Nephron (organoid): ENCODE measurements around the gene SND1.

Experiments
- H3K27ac Mint-ChIP-seq, 3 experiments: 2 replicates each; pipeline ENCODE4 v1.8.0; 2020; ENCODE audit warnings: mixed read lengths in 3 of 3, mild to moderate bottlenecking in 2 of 3, moderate library complexity in 1 of 3
- H3K27me3 Mint-ChIP-seq: 2 replicates; pipeline ENCODE4 v1.8.0; 2021; ENCODE audit warnings: low read depth, mild to moderate bottlenecking, moderate library complexity, mixed read lengths
- H3K36me3 Mint-ChIP-seq: 2 replicates; pipeline ENCODE4 v1.8.0; 2020; ENCODE audit warnings: low read depth, mixed read lengths
- H3K4me1 Mint-ChIP-seq: 2 replicates; pipeline ENCODE4 v1.8.0; 2020; ENCODE audit warnings: mixed read lengths
- H3K4me3 Mint-ChIP-seq, 3 experiments: 2 replicates each; pipeline ENCODE4 v1.8.0; 2020; ENCODE audit warnings: mild to moderate bottlenecking in 3 of 3, mixed read lengths in 3 of 3, moderate library complexity in 2 of 3
- H3K9me3 Mint-ChIP-seq: 2 replicates; pipeline ENCODE4 v1.8.0; 2020; ENCODE audit warnings: mixed read lengths
- TF ChIP-seq, protein P1 (sequence below), 3 experiments: fragments of 200-600 bp; sonication (generic); IDR thresholded peaks; one replicate each; pipeline ENCODE4 v1.5.0; 2021; ENCODE audit warnings: antibody characterized with exemption in 3 of 3; ENCODE audit not compliant: unreplicated experiment in 3 of 3

Gene SND1

DNA sequence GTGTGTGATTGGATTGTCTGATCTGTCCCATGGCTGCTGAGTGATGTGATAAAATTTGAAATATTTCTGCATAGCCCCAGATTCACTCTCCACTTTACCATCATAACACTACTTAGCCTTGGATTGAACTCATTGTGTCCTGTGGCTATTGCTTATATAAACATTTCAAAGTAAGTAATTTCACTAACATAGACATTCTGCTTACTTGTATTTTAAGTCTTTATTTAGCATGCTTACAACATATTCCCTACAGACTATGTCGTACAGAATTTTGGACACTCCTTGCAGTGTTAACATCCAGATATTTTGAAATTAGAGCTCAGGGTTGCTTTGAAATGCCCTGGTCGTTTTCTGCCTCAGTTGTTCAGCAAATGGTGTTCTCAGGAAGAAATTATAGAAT is 261.7 kb downstream of the SND1 start:
- H3K4me1 Mint-ChIP-seq, result peaks cover 3% of the 10 kb centered on the region
- H3K36me3 Mint-ChIP-seq, result no peaks in the 10 kb centered on the region
- H3K27ac Mint-ChIP-seq, result no peak overlapping the region
- no peak overlapping the region for H3K4me3 Mint-ChIP-seq
- TF ChIP-seq, protein P1, sequence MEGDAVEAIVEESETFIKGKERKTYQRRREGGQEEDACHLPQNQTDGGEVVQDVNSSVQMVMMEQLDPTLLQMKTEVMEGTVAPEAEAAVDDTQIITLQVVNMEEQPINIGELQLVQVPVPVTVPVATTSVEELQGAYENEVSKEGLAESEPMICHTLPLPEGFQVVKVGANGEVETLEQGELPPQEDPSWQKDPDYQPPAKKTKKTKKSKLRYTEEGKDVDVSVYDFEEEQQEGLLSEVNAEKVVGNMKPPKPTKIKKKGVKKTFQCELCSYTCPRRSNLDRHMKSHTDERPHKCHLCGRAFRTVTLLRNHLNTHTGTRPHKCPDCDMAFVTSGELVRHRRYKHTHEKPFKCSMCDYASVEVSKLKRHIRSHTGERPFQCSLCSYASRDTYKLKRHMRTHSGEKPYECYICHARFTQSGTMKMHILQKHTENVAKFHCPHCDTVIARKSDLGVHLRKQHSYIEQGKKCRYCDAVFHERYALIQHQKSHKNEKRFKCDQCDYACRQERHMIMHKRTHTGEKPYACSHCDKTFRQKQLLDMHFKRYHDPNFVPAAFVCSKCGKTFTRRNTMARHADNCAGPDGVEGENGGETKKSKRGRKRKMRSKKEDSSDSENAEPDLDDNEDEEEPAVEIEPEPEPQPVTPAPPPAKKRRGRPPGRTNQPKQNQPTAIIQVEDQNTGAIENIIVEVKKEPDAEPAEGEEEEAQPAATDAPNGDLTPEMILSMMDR (IDR thresholded peaks at IDR 0.05; ENCODE audit: unreplicated experiment in 3 of 3), result no peak
- no peaks in the 10 kb centered on the region for H3K27me3 Mint-ChIP-seq
- no peaks in the 10 kb centered on the region for H3K9me3 Mint-ChIP-seq

DNA sequence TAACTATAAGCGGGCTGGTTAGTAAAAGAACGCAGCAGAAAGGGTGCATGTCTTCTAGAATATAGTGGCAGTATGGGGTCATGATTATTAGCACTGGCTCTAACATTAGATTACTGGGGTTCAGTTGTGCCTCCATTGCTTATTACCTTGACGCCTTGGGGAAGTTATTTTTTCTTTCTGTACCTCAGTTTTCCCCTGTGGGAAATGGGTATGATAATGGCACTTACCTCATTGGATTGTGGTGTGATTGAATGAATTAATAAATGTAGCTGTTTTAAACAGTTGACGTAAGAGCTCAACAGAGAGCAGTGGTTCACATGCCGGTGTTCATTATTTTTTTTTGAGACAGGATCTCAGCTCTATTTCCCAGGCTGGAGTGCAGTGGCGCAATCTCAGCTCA is 262.7 kb downstream of the SND1 start:
- no peaks in the 10 kb centered on the region for H3K9me3 Mint-ChIP-seq
- H3K36me3 Mint-ChIP-seq, result no peaks in the 10 kb centered on the region
- TF ChIP-seq, protein P1 (IDR thresholded peaks at IDR 0.05; ENCODE audit: unreplicated experiment in 3 of 3), result no peak
- no peaks in the 10 kb centered on the region for H3K27me3 Mint-ChIP-seq
- no peaks in the 10 kb centered on the region for H3K4me1 Mint-ChIP-seq
- H3K4me3 Mint-ChIP-seq, result no peak overlapping the region
- no peak overlapping the region for H3K27ac Mint-ChIP-seq

DNA sequence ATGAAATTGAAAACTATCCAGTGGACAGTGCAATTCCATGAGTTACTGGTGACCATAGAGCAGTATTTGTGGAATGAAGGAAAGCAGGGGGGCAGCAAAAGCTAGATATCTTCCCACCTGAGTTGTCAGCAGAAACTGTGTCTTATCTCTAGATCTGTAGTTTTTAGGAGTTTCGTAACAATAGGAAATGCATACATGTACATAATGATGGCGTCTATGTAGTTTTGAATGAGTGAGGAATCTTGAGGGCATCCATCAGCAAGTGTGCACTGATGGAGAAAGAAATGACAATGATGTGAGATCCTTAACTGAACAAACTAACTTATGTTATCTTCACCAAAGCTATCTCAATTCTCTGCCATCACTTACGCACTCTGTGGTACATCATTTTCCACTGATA is 264.7 kb downstream of the SND1 start:
- Mint-ChIP-seq H3K4me3 (no peak overlapping the region), H3K36me3 (no peaks in the 10 kb centered on the region), H3K4me1 (no peaks in the 10 kb centered on the region), H3K9me3 (no peaks in the 10 kb centered on the region), H3K27me3 (no peaks in the 10 kb centered on the region), H3K27ac (no peak overlapping the region)
- TF ChIP-seq, protein P1 (IDR thresholded peaks at IDR 0.05; ENCODE audit: unreplicated experiment in 3 of 3), result no peak

DNA sequence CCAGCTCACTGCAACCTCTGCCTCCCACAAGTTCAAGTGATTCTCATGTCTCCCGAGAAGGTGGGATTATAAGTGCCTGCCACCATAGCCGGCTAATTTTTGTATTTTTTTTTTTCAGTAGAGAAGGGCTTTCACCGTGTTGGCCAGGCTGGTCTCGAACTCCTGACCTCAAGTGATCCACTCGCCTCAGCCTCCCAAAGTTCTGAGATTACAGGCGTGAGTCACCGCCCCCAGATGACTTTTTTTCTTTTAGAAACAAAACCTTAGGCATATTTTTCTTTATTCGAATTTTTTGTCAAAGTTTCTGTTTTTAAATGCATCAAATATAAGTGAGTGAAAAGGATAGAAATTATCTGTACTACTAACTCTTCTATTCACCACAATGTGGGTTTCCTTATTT is 266.1 kb downstream of the SND1 start:
- H3K9me3 Mint-ChIP-seq, result no peaks in the 10 kb centered on the region
- H3K4me1 Mint-ChIP-seq, result no peaks in the 10 kb centered on the region
- TF ChIP-seq, protein P1 (IDR thresholded peaks at IDR 0.05; ENCODE audit: unreplicated experiment in 3 of 3), result no peak
- no peaks in the 10 kb centered on the region for H3K36me3 Mint-ChIP-seq
- no peak overlapping the region for H3K27ac Mint-ChIP-seq
- no peaks in the 10 kb centered on the region for H3K27me3 Mint-ChIP-seq
- H3K4me3 Mint-ChIP-seq, result no peak overlapping the region

DNA sequence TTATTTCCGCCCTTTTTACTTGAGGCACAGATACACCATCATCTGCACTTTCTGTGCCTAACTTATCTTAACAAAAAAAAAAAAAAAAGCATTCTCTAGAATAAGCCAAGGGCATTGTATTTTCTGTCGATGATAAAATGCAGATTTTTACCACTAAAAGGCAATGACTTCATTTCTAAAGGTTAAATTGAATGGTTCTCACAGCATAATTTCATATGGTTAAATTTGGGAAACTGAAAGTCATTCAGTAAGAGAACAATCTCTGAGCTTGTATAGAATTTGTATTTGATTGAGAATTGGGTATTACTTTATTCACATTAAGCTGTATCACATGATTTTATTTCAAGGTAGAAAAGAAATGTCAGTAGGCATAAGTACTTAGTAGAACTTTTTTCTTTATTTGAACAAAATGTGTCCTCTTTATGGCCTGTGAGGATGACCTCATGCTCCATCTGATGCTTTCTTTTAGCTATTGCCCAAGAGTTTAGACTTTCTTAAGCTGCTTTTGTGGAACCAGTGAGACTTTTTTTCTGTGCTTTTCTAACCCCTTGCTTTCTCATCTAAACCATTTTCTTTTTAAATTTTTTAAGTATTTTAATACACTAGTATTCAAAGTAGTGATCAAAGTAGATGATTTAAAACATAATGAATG is 268.9 kb downstream of the SND1 start:
- Mint-ChIP-seq H3K4me3 (no peak overlapping the region), H3K4me1 (no peaks in the 10 kb centered on the region), H3K36me3 (no peaks in the 10 kb centered on the region), H3K9me3 (no peaks in the 10 kb centered on the region), H3K27me3 (no peaks in the 10 kb centered on the region), H3K27ac (no peak overlapping the region)
- TF ChIP-seq, protein P1 (IDR thresholded peaks at IDR 0.05; ENCODE audit: unreplicated experiment in 3 of 3), result no peak

DNA sequence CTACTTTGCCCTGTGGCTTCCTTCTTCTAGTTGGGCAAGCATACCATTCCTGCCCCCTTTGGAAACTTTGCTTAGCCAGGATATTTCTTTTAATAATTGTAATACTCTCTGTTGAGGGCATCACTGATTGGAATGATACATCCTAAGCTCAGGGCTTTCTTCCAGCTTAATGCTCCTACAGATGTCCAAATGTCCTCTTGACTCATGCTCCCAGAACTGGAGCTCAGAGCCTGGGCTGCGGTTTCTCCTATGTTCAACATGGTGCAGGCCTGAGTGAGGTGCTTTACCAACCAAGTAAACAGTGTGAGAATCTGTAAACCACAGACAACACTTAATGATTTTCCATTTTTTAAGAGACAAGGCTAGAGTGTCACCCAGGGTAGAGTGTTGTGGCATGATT is 270.7 kb downstream of the SND1 start:
- H3K4me1 Mint-ChIP-seq, result peaks cover 9% of the 10 kb centered on the region
- no peak overlapping the region for H3K27ac Mint-ChIP-seq
- no peaks in the 10 kb centered on the region for H3K27me3 Mint-ChIP-seq
- TF ChIP-seq, protein P1 (IDR thresholded peaks at IDR 0.05; ENCODE audit: unreplicated experiment in 3 of 3), result no peak
- no peaks in the 10 kb centered on the region for H3K9me3 Mint-ChIP-seq
- H3K36me3 Mint-ChIP-seq, result no peaks in the 10 kb centered on the region
- H3K4me3 Mint-ChIP-seq, result no peak overlapping the region
